DOHH2 (cell line): Measurements from ENCODE around the gene KLHL40.

ENCODE experiments used
- H3F3A ChIP-seq: fragments of 200-600 bp; sonication (generic), shearing (Covaris generic); 2 replicates; pipeline ENCODE4 v1.6.0; 2016; ENCODE audit warnings: antibody characterized with exemption, mild to moderate bottlenecking; ENCODE audit not compliant: control insufficient read depth, insufficient read depth
- H3K27ac ChIP-seq: fragments of 200-600 bp; sonication (generic); 2 replicates; pipeline ENCODE4 v1.5.1; 2014; ENCODE audit warnings: low read depth, mild to moderate bottlenecking, low read length, moderate library complexity
- H3K27me3 ChIP-seq: fragments of 200-600 bp; sonication (generic); 2 replicates; pipeline ENCODE4 v1.6.1; 2014; ENCODE audit warnings: mild to moderate bottlenecking, low read length, mixed read lengths; ENCODE audit not compliant: control insufficient read depth
- H3K36me3 ChIP-seq: fragments of 200-600 bp; sonication (generic); 2 replicates; pipeline ENCODE4 v1.6.1; 2014; ENCODE audit warnings: mild to moderate bottlenecking, low read length, moderate library complexity, mixed read lengths; ENCODE audit not compliant: control insufficient read depth
- H3K4me1 ChIP-seq: fragments of 200-600 bp; sonication (generic); 2 replicates; pipeline ENCODE4 v1.6.1; 2014; ENCODE audit warnings: mild to moderate bottlenecking, low read length, mixed read lengths; ENCODE audit not compliant: control insufficient read depth
- H3K4me2 ChIP-seq: fragments of 200-600 bp; sonication (generic); 2 replicates; pipeline ENCODE4 v1.6.0; 2014; ENCODE audit warnings: mild to moderate bottlenecking, low read length, moderate library complexity
- H3K4me3 ChIP-seq: fragments of 200-600 bp; sonication (generic); 2 replicates; pipeline ENCODE4 v1.5.1; 2014; ENCODE audit warnings: mild to moderate bottlenecking, low read length, mixed read lengths
- H3K79me2 ChIP-seq: fragments of 200-600 bp; sonication (generic); 2 replicates; pipeline ENCODE4 v1.6.1; 2014; ENCODE audit warnings: mild to moderate bottlenecking, low read length, mixed read lengths; ENCODE audit not compliant: control insufficient read depth
- H3K9me2 ChIP-seq: fragments of 200-600 bp; sonication (generic); replicated peaks from 2 replicates; pipeline ENCODE4 v1.6.1; 2014; ENCODE audit warnings: mild to moderate bottlenecking, low read length, mixed read lengths; ENCODE audit not compliant: control insufficient read depth
- H3K9me3 ChIP-seq: fragments of 200-600 bp; sonication (generic); 2 replicates; pipeline ENCODE4 v1.6.1; 2014; ENCODE audit warnings: antibody characterized with exemption, low read length, mixed read lengths; ENCODE audit not compliant: control insufficient read depth, insufficient read depth
- H4K20me1 ChIP-seq: fragments of 200-600 bp; sonication (generic); 2 replicates; pipeline ENCODE4 v1.6.0; 2014; ENCODE audit warnings: low read depth, mild to moderate bottlenecking, antibody characterized with exemption, low read length, moderate library complexity; ENCODE audit not compliant: control insufficient read depth, insufficient read depth
- CTCF ChIP-seq: fragments of 200-600 bp; sonication (generic); IDR thresholded peaks from one replicate; pipeline ENCODE4 v1.5.1; 2014; ENCODE audit warnings: antibody characterized with exemption, mild to moderate bottlenecking, low read depth, low read length; ENCODE audit not compliant: poor library complexity, severe bottlenecking
- EZH2phosphoT487 ChIP-seq: fragments of 200-600 bp; sonication (generic); IDR thresholded peaks from 2 replicates; pipeline ENCODE4 v1.6.1; 2017; ENCODE audit warnings: borderline replicate concordance, mild to moderate bottlenecking, antibody characterized with exemption, low read length, moderate library complexity, mixed read lengths

The KLHL40 gene

GRCh38 chr3:42705058-42705767, 19.9 kb downstream of the KLHL40 start:
- Histone ChIP-seq H3K4me1 (no peaks in the 10 kb centered on the region), H3K79me2 (no peaks in the 10 kb centered on the region), H3K27ac (no peak overlapping the region), H3F3A (no peaks in the 10 kb centered on the region), H4K20me1 (no peaks in the 10 kb centered on the region), H3K4me3 (no peak overlapping the region), H3K27me3 (no peaks in the 10 kb centered on the region), H3K9me3 (no peaks in the 10 kb centered on the region), H3K4me2 (no peak overlapping the region), H3K9me2 (no peaks in the 10 kb centered on the region), H3K36me3 (no peaks in the 10 kb centered on the region)
- TF ChIP-seq CTCF (no peak), EZH2phosphoT487 (no peak)

- no peak overlapping the region for H3K4me2 ChIP-seq
- H4K20me1 ChIP-seq, result no peaks in the 10 kb centered on the region
- H3K9me3 ChIP-seq, result no peaks in the 10 kb centered on the region
- no peaks in the 10 kb centered on the region for H3K79me2 ChIP-seq
- H3K4me1 ChIP-seq, result no peaks in the 10 kb centered on the region
- no peaks in the 10 kb centered on the region for H3K27me3 ChIP-seq
- H3K36me3 ChIP-seq, result no peaks in the 10 kb centered on the region
- no peaks in the 10 kb centered on the region for H3F3A ChIP-seq
- no peak overlapping the region for H3K27ac ChIP-seq
- no peaks in the 10 kb centered on the region for H3K9me2 ChIP-seq
- H3K4me3 ChIP-seq, result no peak overlapping the region
- TF ChIP-seq EZH2phosphoT487, result no peak
- no peak for TF ChIP-seq CTCF
Measured at GRCh38 chr3:42705962-42706585, 20.7 kb downstream of the KLHL40 start.

GRCh38 chr3:42706721-42707619, 21.6 kb downstream of the KLHL40 start:
- Histone ChIP-seq H3K4me2 (no peak overlapping the region), H3K27ac (no peak overlapping the region), H3K27me3 (no peaks in the 10 kb centered on the region), H4K20me1 (no peaks in the 10 kb centered on the region), H3K4me1 (peaks cover 1% of the 10 kb centered on the region), H3K9me3 (no peaks in the 10 kb centered on the region), H3F3A (no peaks in the 10 kb centered on the region), H3K9me2 (no peaks in the 10 kb centered on the region), H3K79me2 (no peaks in the 10 kb centered on the region), H3K4me3 (no peak overlapping the region), H3K36me3 (no peaks in the 10 kb centered on the region)
- TF ChIP-seq EZH2phosphoT487 (no peak), CTCF (no peak)
